GM04503 (cell line): ENCODE results near the gene SUMF1.

ENCODE experiments used
- DNase-seq: peaks from one replicate; pipeline ENCODE4 v3.0.0-alpha.2; 2012; ENCODE audit warnings: low read depth

SUMF1 gene

DNA sequence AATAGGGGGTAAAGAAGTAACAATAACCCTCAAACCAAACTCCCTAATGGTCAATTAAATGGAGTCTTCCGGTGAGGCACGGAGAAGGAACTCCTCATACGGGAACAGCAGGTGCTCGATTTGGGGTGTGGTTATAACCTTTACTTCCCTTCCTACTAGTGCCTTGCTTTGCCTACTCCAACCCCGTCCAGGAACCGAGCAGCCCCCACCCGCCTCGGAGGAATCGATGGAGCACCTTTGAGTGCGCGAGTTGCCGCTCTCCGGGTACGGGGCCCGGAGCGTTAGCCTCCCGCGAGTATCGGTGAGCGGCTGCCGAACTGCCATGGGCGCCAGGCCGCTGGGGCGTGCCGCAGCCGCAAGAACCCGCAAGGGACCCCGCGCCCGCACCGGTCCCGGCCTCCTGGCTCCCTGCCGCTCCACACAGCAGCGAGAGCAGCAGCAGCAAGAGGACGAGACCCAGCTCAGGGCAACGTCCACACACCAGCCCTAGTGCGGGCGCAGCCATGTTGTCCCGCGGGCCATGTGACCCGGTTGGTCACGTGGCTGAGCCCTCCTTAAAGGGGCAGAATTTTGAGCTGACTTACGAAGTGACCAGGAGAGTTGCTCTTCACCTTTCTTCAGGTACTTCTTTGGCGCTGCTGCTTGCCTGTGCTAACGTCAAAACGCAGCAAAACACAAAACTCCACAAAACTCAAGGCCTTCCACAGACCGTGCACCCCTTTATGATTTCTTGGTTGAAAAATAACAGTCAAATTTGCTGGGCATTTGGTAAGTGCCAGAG is at the start of gene SUMF1:
Gene SUMF1, minus strand, starts transcription at position 529 of the 781 bp plus-strand sequence. Its CDS starts 24 bp downstream, at position 505.
- DNase-seq, result no peak

DNA sequence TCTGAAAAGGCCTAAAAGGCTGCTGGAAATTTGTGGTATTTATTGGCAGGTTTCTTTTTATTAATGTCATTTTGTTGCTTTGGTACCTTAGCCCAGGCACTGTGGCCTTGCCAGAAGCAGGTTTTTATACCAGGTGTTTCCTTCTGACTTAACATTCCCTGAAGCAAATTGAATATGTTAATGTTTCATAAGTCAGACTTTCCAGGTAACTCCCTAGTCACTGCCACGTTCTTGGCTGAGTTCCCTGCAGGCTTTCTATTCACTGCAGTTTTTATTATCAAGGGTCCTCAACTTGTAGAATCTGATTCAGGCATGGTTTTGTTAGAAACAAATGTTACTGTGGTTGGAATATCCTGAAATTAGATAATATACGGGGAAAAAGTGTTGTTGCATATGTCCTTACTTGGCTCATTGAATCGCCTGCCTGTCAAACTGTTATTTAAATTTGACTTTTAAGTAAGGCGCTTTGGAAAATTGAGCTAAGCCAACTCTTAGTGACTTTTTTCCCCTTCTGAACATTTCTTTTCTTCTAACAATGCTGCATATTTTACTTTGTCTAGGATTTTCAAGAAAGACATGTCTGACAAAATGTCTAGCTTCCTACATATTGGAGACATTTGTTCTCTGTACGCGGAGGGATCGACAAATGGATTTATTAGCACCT is 49.0 kb upstream of the SUMF1 start:
- no peak for DNase-seq

DNA sequence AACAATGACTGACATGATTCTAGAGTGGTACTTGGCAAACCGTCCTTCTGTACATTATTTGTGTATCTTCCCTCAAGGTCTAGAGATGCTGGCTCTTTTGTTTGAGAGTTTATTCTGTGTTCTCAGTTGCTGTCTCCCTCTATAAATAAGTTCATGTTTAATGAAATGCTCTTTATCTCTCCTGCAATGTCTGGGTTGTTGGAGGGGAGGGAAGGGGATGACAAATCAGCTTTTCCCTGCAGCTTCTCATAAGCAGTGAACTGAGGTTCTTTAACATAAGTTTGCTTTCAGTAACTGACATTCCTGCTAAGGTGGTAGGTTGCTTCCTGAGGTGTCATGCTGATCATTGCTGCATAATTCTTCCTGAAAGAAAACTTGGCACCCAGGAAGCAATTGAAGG is 47.8 kb upstream of the SUMF1 start:
- no peak for DNase-seq

DNA sequence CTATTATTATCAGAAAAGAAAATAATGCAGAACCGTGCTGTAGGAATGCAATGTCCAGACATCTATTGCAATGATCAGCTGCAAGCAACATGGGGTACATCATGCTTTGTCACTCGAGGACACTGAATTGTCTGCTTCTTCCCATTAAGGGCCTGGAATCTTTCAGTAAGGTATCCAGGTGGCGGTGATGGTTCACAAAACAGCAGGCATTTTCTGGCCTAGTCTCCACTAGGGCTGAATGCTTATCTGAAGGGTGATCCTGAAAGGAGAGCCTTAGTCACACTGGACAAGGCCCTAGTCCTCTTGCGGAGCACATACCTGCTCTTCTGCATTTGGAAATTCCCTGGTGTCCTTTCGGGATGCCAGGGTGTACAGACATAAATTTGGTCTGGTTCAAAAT is 47.3 kb upstream of the SUMF1 start:
- DNase-seq, result no peak

DNA sequence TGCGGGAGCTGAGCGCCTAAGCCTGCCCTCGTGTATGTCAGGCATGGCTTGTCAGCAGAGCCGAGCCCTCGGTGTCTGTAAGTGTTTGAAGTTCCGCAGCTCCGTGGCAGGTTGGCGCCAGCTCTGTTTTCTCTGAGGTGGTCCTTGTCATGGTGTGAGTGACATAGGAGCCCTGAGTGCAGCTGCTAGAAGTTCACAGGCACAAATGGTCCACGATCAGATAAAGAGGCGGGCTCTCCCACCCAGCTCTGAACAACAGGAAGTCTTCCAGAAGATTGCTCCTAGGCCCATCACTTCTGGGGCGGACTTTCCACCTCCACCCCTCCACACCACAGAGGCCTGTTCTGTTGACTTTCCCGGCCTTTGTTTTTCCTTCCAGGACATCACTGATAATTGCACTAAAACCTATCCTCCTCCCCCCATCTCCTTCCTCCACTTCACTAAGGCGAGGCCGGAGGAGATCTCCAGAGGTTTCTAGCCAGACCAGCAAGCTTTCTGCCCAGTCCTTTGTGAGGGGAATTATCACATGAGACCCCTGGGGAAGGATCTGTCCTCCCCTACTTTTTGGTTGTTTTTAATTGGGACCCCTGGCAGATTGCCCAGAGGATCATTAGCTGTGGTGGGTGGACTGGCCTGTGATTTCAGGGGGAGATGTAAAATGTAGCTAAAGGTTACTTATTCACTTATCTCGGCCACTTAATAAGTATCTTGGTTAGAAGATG is 46.0 kb upstream of the SUMF1 start:
- no peak for DNase-seq

DNA sequence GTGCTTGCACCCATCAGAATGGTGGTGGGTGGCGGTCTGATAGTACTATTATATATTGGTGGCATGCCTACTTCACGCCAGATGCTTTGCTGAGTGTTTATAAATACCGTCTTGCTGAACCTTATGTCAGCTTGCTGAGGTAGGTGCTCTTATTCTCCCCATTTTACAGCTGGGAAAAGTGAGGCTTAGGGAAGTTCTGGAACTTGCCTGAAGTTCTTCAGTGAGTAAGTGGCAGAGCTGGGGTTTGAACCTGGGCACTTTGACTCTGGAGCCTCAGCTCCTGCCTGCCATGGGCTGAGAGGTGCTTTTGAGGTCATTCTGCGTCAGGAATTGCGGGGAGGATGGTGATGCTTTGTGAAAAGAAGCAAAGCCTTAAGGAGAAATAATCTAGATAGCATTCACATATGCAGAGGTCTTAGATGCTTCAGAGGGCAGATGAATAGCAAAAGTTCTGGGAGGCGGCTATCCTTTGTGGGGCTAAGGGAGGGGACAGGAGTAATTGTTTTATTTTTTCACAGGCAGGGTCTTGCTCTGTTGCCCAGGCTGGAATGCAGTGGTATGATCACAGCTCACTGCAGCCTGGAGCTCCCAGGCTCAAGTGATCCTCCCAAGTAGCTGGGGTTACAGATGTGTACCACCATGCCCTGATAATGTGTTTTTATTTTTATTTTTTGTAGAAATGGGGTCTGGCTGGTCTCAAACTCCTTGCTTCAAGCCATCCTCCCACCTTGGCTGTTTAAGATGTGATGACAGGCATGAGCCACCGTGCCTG is 44.6 kb upstream of the SUMF1 start:
- no peak for DNase-seq

DNA sequence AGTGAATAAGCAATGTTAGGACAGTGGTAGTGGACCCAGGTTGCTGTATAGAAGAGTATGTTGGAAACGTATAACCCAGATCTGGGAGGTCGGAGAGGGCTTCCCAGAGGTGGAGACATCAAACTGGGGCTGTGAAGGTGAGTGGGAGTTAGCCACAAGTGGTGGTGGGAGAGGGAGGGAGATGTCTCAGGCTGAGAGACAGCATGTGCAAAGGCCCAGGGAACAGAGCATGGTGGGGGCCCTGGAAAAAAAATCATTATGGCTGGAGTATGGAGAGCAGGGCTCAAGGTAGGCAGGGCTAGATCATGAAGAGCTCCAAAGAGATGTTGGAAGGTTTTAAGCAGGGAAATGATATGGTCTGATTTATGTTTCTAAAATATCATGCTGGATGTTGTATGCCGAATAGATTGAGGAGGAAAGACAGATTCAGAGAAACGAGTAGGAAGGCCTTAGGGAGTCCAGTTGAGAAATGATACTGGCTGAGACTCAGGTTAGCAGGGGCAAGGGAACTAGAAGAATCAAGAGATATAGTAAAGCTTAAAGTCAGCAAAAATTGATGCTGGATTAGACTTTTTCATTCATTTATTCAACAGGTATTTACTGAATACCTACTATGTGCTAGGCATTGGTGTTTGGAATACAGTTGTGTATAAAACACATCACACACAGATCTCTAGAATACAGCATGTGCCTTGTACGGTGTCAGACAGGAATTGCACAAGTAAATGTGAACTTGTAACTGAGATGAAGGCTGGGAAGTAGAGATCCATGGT is 43.1 kb upstream of the SUMF1 start:
- no peak for DNase-seq

DNA sequence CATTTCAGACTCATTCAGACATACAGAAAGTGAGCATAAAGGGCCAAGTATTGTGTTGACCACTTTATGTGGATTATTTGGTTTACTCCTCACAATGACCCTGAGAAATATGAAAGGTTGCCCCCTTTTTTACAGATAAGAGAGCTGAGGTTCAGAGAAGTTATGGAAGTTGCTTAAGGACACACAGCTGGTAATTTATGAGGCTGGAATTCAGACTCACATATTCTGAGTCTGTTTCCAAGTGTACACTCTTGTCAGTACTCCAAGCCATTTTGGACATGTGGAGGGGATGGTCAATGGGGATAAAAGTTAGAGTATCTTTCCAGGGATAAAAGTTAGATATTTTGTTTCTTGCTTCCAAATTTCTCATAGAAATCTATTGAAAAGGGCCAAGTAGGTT is 42.0 kb upstream of the SUMF1 start:
- DNase-seq, result no peak

DNA sequence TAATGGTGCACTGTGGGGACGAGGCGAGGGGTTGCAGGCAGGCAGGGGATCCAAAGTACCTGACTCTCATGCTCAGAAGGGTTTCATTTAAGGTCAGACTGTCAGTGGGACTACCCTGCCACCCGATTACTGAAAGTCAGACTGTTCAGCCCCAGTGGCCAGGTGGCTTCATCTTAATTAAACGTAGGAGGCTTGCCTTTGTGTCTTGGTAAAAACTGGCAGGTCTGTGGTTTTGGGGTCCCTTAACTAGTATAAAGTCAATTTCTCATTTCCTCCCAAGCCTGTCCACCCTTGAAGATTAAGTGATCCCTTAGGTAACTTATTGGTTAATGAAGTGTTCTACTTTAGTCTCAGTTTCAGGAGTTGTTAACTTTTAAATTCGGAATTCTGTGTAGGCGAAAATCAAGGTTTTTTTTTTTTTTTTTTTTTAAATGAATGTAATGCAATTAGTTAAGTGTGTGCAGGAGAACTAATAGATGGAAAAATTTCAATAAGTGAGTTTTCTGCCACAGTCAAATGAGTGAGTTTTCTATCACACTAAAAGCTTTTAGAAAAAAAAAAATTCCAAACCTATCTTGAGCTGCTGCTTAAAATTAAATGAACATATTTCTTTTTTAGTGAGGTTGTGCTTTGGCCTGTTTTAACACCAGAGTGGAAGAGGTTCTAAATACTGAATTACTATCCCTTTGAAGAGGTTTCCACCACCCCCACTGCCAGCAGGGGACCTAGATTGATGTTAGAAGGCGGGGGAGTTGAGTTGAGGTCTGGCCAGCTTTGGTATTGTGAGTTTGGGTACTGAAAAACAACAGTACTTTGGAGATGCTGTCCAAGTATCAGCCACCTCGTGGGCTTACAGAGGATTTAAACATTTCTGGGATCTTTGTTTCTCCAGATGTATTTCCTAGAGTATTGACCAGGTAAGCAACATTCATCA is 41.2 kb upstream of the SUMF1 start:
- DNase-seq, result no peak

DNA sequence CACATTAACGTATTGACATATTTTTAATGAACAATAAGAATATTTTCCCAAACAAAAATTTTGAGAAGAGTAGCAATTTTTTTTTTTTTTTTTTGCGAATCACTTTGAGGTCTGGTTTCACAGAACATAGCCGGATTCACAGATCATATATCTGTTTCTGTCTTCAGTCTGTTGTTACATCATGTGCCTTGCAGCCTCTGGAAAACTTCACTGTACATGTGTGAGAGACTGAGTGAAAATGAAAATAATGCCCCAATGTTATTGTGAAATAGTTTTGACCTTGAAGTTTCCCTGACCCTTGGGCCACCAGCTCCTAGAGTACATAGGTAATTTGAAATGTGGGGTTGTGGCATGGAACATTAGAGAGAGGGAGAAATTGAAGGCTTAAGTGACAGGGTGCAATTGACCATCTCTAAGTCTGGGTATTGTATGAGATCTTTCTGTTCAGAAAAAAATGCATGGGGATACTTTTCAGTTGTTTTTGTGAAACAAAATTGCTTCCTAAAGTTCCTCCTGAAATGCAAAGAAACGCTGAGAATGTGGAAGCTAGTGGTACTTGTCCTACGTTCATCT is 40.0 kb upstream of the SUMF1 start:
- no peak for DNase-seq

DNA sequence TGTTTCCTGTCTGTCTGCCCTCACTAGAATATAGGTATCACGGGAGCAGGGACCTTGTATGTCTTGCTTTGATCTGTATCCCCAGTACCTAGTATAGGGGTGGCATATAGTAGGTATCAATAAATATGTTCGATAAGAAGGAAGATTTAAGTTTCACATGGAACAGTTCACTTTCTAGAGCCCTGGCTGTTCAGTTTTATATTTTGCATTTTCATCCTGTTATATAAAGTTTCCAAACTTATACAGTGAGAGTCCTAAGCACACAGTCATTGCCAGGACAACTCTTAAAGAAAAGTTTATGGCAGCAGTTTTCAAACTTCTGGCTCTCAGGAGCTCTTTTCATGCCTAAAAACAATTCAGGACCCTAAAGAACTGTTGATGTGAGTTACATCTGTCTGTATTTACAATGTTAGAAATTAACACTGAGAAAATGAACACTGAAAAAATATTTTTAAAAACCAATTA is 39.5 kb upstream of the SUMF1 start:
- no peak for DNase-seq

DNA sequence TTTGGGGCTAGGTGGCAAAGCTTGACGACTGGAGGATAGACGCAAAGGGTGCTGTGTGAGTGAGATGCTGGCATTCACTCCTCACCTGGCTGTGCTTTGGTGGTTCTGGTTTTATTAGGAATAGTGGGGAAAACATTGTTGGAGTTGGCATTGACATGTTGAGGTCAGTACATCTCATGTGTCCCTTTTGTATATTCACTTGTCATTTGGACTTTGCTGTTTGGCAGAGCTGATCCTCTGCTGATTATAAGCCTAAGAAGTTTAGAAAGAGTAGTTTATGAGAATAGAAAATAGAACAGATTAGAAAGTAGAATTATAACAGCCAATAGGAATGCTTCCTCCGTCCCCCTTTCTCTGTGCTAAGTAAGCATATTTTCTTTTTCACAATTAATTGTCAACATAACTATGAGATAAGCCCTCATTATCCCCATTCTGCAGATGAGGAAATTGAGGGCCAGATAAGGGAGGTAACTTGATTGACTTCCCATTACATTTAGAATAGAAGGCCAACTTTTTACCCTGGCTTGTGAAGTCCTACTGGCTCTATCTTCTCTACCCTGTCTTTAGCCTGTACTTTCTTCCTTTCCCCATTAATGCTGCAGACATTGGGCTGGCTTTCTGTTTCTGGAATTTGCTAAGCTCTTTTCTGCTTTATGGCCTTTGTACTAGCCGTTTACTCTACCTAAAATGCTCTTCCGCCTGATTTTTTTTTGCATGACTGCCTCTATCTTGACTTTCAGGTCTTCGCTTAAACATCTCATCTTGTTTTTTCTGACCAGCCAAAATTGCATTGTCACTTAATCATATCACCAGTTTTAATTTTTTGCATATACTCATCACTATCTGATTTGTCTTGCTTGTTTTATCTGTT is 38.9 kb upstream of the SUMF1 start:
- DNase-seq, result no peak

DNA sequence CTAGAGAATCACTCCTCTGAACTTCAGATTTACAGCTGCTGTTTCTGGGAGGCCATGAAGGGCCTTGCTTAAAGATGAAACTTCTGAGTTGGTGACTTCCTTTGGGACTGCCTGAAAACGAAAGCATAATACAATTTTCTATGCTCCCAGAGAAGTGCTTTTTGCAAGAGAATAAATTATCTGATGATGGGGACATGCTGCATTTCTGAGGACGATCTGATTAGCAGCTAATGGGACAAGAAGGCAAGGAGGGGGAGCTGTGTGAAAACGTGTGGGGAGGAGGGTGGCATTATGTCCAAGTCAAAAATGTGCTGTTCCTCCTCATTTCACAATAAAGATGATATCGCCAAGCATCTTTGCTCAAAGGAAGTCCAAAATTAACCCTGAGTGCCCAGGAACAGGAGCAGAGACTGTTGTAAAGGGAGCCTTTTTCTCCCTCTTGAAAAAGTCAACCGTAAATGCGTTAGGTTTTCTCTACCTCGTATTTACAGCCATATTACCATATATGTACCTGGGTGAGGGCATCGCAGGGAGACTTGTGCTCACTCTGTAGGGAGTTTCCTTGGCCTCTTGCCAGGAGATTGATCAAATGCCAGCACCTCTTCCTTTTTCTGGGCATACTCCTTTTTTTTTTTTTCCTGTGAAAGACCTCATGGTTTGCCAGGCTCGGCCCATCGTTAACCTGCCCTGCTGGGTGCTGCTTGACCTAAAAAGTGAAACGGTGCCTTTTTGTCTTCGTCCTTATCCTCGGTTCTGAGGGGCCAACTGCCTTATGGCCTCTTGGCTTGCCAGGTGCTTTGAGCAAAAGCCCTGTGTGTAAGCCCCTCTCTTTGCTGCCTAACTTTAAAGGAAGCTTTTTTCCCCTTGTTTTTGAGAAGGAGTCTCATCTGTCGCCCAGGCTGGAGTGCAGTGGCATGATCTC is 37.5 kb upstream of the SUMF1 start:
- no peak for DNase-seq

DNA sequence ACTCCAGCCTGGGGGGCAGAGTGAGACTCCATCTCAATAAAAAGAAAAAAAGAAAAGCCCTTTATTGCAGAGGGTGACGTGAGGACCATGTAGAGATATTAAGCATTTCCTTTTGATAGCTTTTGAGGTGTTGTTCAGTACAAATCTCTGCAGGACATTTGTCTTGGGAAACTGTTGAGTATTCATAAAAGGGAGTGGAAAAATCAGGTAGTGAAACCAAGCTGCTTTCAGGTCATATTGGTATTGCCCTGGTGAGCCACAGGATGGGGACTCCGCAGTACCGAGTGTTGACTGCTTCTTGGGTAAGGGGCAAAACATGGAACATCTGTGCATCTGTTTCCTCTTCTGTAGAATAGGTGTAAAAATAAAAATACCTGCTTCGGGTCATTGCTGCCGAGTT is 36.0 kb upstream of the SUMF1 start:
- DNase-seq, result no peak

DNA sequence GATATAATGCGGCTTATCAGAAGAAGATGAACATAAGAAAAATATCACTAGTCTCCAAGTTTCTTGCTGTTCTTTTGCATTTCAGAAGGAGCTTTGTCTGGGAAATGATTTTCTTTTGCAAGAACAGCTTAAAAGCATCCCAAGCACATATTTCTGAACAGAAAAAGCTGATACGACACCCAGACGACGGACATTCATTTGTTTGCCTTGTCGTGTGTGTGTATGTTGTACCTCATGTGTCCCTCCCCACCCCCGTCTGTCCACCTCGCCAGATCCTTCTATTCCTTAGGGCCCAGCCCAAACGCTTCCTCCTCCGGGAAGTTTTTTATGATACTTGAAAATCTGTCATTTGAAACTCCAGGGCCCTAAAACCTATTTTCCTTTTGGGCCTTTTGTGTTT is 34.9 kb upstream of the SUMF1 start:
- no peak for DNase-seq

DNA sequence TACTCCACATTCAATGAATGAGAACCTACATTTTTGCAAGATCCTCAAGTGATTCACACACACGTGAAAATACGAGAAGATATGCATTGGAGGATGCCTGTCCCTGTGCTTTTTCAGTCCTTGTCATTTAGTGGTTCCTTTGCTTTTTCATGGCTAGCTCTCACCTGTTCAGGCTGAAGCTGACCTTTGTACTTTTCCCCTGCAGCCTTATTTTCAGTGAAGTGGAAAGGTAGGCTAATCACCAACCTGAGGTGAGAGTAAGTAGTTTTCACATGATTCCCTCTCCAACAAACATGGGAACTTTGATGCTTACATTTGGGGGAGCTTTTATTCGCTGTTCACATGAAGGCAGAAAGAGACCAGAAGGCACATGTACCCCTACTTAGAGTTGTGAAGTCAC is 34.4 kb upstream of the SUMF1 start:
- DNase-seq, result no peak

DNA sequence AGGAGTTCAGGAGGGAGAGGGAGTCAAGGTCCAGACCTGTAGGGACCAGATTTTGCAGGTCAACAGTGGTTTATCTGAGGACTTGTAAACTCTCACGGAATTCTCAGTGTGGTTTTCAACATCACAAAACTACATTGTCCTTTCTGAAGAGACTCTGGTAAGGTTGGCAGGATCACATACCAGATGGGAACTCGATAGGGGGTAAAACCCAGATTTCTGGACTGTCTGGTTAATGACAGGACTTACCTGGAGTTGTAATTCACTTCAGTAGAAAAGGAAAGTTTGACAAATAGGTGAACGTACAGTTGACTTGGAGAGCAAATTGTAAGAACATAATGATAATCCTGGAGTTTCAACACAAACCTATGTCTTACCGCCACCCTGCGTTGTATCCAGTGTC is 31.4 kb upstream of the SUMF1 start:
- no peak for DNase-seq

DNA sequence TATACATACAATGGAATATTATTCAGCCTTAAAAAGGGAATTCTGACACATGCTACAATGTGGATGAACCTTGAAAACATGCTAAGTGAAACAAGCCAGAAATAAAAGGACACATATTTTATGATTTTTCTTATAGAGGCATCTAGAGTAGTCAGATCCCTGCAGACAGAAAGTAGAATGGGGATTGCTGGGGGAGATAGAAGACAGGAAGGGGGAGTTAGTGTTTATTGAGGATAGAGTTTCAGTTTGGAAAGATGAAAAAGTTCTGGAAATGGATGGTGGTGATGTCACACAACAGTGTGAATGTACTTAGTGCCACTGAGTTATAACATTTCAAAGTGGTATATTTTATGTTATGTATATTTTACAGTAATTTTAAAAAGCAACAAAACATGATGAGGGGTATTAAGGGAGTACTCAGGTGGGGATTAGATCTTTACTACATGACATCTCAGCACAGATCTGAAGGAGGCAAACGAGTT is 30.8 kb upstream of the SUMF1 start:
- no peak for DNase-seq
